DND-41 (cell line): ENCODE results near the gene ANKRD31.

Experiments
- CTCF ChIP-seq: IDR thresholded peaks from 2 replicates; pipeline ENCODE4 v1.5.1; 2012; ENCODE audit warnings: borderline replicate concordance, low read length, moderate library complexity, mild to moderate bottlenecking; ENCODE audit not compliant: poor library complexity, severe bottlenecking; ENCODE audit errors: extremely low read depth
- EZH2 ChIP-seq: IDR thresholded peaks from 3 replicates; pipeline ENCODE4 v1.6.1; 2012; ENCODE audit warnings: borderline replicate concordance, low read depth, mild to moderate bottlenecking, moderate library complexity, low read length, inconsistent platforms; ENCODE audit not compliant: severe bottlenecking

- TF ChIP-seq CTCF (no peak), EZH2 (no peak)
Observed at GRCh38 chr5:75057561-75057960, 179.1 kb downstream of the ANKRD31 start.
